Measurements from ENCODE around the gene CSRNP3. TPM values are rescaled to one million over a fixed set of nuclear protein-coding genes. Genes with fewer than 3 reads are reported as not detected.

Gene CSRNP3
- total and polyA plus RNA-seq, 10 of the 15 experiments (the other 5 are each of a cell fraction or from before 2014, with no cell fraction given): 0.03 to 5.2 (median 0.11) TPM; not detected in 1

GRCh38 chr2:165499131-165499530 is 29.6 kb downstream of the CSRNP3 start:
- Histone ChIP-seq H3K27ac (ENCODE audit: control insufficient read depth, insufficient read depth) (no peak overlapping the region), H4K20me1 (ENCODE audit: control insufficient read depth, insufficient read depth) (no peaks in the 10 kb centered on the region), H3K4me3 (no peak overlapping the region), H3K79me2 (ENCODE audit: control insufficient read depth, insufficient read depth, low read length) (no peaks in the 10 kb centered on the region), H3K9ac (ENCODE audit: control insufficient read depth, insufficient read depth, low read length) (no peak overlapping the region), H3K4me1 (ENCODE audit: control insufficient read depth, insufficient read depth, low read length) (no peaks in the 10 kb centered on the region), H2AFZ (ENCODE audit: control insufficient read depth, low read depth, low read length) (no peak overlapping the region), H3K36me3 (ENCODE audit: control insufficient read depth in 2 of 2, insufficient read depth in 2 of 2, low read length in 1 of 2) (no peaks in the 10 kb centered on the region), H3K4me2 (ENCODE audit: control insufficient read depth, insufficient read depth) (no peak overlapping the region), H3K9me3 (replicated peaks; ENCODE audit: control insufficient read depth, insufficient read depth, low read length) (no peaks in the 10 kb centered on the region), H3K27me3 (replicated peaks in 1 of 2; ENCODE audit: control insufficient read depth in 2 of 2, insufficient read depth in 2 of 2, low read length in 1 of 2) (no peaks in the 10 kb centered on the region)
- ChIA-PET RAD21 (ENCODE audit: unreplicated experiment) (interaction anchor here (0.8 to 3.2 kb wide), 9 partner anchors 11 to 177 kb away, joined by 3 to 14 read pairs (median 4); no protein-coding TSS in a partner anchor), SMC1A (ENCODE audit: uncharacterized antibody, unreplicated experiment) (interaction anchor here (0.9 to 4.7 kb wide), 12 partner anchors 10 to 199 kb away, joined by 3 to 37 read pairs (median 6); no protein-coding TSS in a partner anchor), POLR2A (interaction anchor here (1.9 kb wide), 1 partner anchor 9 kb away, joined by 12 read pairs; no protein-coding TSS in a partner anchor), CTCF (interaction anchor here (1.2 to 2.9 kb wide), 6 partner anchors 10 to 198 kb away, joined by 3 to 16 read pairs (median 8); no protein-coding TSS in a partner anchor)
- FAIRE-seq (no peak), DNase-seq (ENCODE audit: low read depth, low spot score) (no peak), ATAC-seq (no peak)
- in situ Hi-C loops (cut with MboI): no loop called here
- 75% methylated on average over 3 of the region's 3 CpGs for WGBS (ENCODE audit: insufficient coverage, insufficient replicate concordance, low lambda C conversion rate, missing lambda C conversion rate)
- intact Hi-C loops (cut with micrococcal nuclease; ENCODE audit: unreplicated experiment): no loop called here
- no TSS peak for BruUV-seq (replicated peaks)
- TF ChIP-seq KDM1A (IDR thresholded peaks at IDR 0.05; ENCODE audit: borderline replicate concordance) (no peak), NBN (IDR thresholded peaks at IDR 0.05) (no peak), SKIL (IDR thresholded peaks at IDR 0.05; ENCODE audit: low read depth, poor library complexity, severe bottlenecking) (no peak), ZNF622 (IDR thresholded peaks at IDR 0.05) (no peak), BHLHE40 (IDR thresholded peaks at IDR 0.05; ENCODE audit: borderline replicate concordance in 1 of 2, low read depth in 2 of 2, low read length in 1 of 2) (no peak), NFIC (IDR thresholded peaks at IDR 0.05; ENCODE audit: low read depth, low read length) (no peak), SREBF2 (IDR thresholded peaks at IDR 0.05; ENCODE audit: low read length) (no peak), TBL1XR1 (IDR thresholded peaks at IDR 0.05; ENCODE audit: low read depth, low read length) (no peak), ETV6 (conservative IDR thresholded peaks at IDR 0.05 in 1 of 2, IDR thresholded peaks at IDR 0.05 in 1 of 2; ENCODE audit: borderline replicate concordance in 1 of 2, low read depth in 1 of 2) (no peak), CHD4 (IDR thresholded peaks at IDR 0.05) (no peak), BRCA1 (IDR thresholded peaks at IDR 0.05; ENCODE audit: low read depth, low read length) (no peak), MYB (IDR thresholded peaks at IDR 0.05; ENCODE audit: borderline replicate concordance, low read depth, low read length) (no peak), TCF3 (IDR thresholded peaks at IDR 0.05; ENCODE audit: borderline replicate concordance, insufficient read depth, low read depth, low read length) (no peak), NRF1 (conservative IDR thresholded peaks at IDR 0.05; ENCODE audit: low read depth, low read length) (no peak), MEF2B (IDR thresholded peaks at IDR 0.05; ENCODE audit: partially characterized antibody, poor library complexity, severe bottlenecking) (no peak), CBX3 (IDR thresholded peaks at IDR 0.05; ENCODE audit: borderline replicate concordance, low read depth) (no peak), ELK1 (IDR thresholded peaks at IDR 0.05; ENCODE audit: low read depth, low read length) (no peak), CHD1 (IDR thresholded peaks at IDR 0.05; ENCODE audit: low read depth, low read length) (no peak)
- TF ChIP-seq, protein P1, sequence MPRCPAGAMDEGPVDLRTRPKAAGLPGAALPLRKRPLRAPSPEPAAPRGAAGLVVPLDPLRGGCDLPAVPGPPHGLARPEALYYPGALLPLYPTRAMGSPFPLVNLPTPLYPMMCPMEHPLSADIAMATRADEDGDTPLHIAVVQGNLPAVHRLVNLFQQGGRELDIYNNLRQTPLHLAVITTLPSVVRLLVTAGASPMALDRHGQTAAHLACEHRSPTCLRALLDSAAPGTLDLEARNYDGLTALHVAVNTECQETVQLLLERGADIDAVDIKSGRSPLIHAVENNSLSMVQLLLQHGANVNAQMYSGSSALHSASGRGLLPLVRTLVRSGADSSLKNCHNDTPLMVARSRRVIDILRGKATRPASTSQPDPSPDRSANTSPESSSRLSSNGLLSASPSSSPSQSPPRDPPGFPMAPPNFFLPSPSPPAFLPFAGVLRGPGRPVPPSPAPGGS (IDR thresholded peaks at IDR 0.05; ENCODE audit: borderline replicate concordance, insufficient read depth, low read depth, low read length, poor library complexity, severe bottlenecking): no peak

Measured in GM12878 (cell line).